ENCODE results near the gene PTGES3.

GRCh38 chr12:56616244-56616643 is 71.8 kb downstream of the PTGES3 start:
- TF ChIP-seq CTCF (IDR thresholded peaks at IDR 0.05) (no peak), POLR2A (IDR thresholded peaks at IDR 0.05) (no peak), EP300 (IDR thresholded peaks at IDR 0.05) (no peak), POLR2AphosphoS5 (IDR thresholded peaks at IDR 0.05) (no peak)

Data from stomach (tissue), 4 donors.